GM18511 (cell line): ENCODE results near the gene LRRC30.
"Not testable (repeated sequence)": the region's sequence is repeated elsewhere in the genome, so short reads cannot be mapped to it uniquely, and the experiment has no call there.

Experiments used
- ATAC-seq: cut with Tn5 transposase; IDR thresholded peaks from one replicate; pipeline ENCODE4 v1.9.1; 2021; ENCODE audit warnings: mild to moderate bottlenecking, moderate library complexity; ENCODE audit not compliant: unreplicated experiment

Gene LRRC30

DNA sequence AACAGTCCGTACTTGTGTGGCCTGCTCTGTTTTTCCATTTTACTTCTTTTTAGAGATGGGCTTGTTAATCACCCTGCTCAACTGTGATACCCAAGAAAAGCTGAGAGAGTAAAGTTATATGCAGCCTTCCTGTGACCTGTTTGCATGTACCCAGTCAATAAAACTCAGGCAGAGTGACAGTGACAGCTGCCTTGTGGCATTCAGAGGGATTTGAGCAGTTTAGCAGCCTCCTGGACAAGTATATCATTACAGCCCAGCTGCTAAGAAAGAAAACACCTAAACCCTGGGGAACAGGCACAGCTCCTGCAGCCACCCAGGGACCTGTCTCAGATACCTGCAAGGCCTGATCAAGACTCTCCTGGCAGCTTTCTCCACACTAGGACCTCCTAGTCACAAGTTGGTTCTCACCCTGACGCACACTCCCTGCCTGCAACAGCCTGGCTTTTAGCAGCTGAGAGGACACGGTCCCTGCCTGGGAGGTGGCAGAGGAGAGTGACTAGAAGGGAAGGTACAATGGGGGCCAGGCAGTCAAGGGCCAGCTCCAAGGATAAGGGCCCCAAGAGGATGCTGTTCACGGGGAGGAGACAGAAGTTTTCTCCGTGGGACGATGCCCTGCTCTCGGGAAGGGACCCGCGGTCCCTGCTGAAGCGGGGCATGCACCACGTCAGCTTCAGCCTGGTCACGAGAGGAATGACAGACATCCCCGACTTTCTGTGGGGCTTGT lies at the start of gene LRRC30:
Gene LRRC30, plus strand, starts transcription at position 464 of the 724 bp plus-strand sequence. Its CDS starts 50 bp downstream, at position 514.
- ATAC-seq, result no peak

DNA sequence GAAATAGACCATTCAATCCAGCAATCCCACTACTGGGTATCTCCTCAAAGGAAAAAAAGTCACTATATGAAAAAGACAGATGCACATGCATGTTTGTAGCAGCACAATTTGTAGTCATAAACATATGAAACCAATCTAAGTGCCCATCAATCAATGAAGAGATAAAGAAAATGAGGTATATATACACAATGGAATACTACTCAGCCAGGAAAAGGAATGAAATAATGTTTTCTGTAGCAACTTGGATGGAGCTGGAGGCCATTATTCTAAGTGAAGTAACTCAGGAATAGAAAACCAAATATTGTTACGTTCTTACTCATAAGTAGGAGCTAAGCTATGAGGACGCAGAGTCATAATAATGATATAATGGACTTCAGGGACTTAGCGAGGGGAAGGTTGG lies 45.2 kb upstream of the LRRC30 start:
- ATAC-seq, result no peak

DNA sequence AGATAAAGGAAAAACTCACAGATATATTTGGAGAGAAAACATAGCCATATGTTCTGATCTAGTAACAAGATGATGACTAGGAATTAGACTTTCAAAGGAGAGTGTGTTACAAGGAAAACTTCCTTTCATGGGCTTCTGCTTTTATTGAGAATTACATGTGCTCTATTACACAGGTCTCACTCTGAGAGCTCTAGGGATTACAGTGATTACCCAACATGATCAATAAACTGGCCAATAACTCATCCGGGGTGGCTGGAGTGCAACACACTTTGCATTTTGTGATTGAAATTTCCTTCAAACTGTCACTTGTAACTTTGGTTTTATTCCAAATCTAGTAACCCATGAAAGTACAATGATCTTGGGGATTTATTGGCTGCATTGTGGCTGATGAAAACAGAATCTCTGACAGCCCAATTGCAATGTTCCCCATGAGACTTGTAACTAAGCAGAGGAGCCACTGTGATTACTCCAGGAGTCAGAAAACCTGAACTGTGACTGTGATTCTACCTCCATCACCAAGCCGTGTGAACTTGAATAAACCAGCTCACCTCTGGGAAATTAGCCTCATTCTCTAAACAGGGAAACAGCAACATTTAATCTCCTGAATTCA lies 40.2 kb upstream of the LRRC30 start:
- ATAC-seq, result no peak

DNA sequence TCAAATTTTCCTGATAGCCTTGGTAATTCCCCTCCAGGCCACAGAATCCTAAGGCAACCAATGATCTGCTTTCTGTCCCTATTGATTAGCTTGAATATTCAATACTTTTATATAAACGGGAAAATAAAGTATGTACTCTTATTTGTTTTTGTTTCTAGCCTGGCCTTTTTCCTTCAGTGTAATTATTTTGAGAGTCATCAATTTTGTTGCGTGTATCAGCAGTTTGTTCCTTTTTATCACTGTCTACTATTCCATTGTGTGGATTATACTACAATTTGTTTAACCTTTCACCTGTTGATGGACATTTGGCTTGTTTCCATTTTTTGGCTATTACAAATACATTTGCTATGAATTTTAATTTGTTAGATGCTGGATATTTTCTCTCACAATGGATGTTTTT lies 39.2 kb upstream of the LRRC30 start:
- ATAC-seq, result no peak

DNA sequence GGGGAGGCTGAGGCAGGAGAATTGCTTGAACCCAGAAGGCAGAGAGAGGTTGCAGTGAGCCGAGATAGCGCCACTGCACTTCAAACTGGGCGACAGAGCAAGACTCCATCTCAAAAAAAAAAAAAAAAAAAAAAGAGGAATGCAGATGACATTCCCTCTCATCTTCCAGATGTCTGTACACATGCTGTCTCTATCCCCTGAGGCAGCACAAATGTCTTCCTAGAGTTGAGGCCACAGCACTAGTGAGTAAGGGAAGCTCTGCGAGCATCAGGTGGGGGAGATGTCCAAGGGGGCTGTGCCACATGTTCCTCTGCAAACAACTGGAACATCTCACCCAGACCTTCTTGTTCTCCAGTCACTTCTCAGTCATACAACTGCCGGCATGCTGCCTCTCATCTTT lies 35.6 kb upstream of the LRRC30 start:
- ATAC-seq, result no peak

DNA sequence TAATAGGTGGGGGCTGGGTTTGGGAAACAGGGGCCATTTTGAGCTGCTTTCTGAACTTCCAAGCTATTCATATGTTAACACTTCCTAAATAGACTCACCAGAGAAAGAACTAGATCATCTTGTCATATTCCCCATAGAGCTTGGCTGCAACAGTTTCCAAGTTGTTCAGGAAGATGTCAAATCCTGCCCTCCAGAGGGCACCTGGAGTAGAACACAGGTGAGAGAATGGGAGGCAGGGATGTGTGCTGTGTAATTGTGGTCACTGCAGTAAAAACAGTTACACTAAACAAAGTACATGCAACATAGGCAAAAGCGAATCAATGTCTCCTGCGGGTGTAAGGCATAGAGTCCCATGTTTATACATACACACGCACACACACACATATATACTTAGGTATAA lies 34.5 kb upstream of the LRRC30 start:
- ATAC-seq, result no peak

DNA sequence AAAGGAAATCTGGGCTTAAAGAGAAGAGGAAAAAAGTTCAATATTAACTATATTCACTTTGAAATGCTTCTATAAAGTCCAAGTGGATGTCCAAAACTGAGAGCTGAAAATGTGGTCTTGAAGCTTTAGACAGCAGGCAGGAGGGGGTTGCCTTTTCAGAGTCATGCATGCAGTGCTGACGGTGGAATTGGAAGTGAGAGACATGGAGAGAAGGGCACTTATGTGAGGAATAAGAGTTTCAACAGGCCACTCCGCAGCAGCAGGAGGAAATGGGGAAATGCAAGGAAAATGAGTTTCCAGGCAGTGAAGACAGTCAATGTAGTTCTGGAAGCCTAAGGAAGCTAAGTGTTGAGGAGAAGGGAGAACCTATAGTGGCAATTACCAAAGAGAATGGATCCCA lies 33.0 kb upstream of the LRRC30 start:
- no peak for ATAC-seq

DNA sequence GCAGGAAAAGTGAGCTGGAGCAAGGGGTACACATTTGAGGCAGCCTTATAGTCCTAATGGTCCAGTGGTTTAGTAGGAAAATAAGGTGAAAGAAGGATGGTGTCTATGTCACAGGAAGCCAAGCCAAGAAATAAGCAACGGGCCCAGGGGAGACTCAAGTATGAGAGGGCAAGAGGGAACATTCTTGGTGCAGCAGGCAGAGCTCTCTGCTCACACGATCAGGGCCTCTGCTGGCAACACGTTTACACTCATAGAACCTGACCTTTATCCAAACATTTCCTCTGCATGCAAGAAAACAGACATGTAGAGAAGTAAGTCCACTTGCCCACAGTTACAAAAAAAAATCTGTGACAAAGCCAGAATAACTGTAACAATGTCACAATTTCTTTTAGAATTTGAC lies 32.6 kb upstream of the LRRC30 start:
- ATAC-seq, result no peak

DNA sequence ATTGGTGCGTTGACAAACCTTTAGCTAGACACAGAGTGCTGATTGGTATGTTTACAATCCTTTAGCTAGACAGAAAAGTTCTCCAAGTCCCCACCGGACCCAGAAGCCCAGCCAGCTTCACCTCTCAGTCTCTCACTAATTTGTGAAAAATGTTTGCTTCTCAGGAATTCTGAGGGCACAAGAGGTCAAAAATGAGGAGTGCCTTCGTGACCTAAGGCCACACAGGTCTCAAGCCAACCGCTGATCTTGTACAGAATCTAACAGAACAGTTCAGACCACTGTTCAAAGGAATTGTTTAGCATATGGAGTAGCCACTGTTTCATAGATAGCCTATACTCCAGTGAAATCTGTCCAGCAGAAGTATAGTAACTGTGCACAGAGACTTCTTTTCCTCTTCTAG lies 29.8 kb upstream of the LRRC30 start:
- no peak for ATAC-seq

DNA sequence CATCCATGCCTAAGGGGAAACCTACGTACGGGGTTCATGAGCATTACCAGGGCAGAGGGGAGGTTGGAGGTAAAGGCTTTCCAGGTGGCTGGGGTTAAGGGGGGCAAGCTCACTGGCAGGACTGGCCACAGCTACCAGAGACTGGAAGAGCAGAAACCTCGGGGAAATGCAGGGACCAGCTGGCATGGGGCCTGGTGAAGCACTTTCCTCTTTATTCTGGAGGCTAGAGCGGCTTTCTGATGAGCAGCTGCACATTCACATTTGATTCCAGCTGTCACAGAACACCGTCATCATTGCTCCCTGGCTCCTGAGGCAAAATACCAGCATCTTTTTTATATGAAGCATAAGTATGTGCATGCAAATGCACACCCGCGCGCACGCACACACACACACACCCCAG lies 28.7 kb upstream of the LRRC30 start:
- ATAC-seq, result no peak

DNA sequence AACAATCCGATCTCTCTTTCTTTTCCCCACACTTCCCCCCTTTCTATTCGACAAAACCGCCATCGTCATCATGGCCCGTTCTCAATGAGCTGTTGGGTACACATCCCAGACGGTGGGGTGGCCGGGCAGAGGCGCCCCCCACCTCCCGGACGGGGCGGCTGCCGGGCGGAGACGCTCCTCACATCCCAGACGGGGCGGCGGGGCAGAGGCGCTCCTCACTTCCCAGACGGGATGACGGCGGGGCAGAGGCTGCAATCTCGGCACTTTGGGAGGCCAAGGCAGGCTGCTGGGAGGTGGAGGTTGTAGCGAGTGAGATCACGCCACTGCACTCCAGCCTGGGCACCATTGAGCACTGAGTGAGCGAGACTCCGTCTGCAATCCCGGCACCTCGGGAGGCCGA lies 27.3 kb upstream of the LRRC30 start:
- not testable (repeated sequence) for ATAC-seq

DNA sequence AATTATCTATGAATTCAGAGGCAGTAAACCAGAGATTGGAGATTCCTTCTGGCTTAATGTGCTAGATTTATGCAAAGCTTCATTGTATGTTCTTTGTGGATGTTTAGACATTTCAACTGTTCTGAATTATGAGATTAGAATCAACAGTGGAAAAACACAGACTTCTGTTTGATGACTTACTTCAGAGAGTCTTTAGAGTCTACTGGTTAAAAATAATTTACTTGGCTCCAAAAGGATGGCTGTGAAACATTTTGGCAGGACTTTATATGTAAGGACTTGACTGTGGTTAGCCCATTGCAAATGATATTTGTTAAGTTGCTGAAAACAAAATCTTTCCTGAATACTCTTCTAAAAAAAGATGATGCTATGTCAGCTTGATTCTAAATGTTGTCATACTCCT lies 25.5 kb upstream of the LRRC30 start:
- no peak for ATAC-seq

DNA sequence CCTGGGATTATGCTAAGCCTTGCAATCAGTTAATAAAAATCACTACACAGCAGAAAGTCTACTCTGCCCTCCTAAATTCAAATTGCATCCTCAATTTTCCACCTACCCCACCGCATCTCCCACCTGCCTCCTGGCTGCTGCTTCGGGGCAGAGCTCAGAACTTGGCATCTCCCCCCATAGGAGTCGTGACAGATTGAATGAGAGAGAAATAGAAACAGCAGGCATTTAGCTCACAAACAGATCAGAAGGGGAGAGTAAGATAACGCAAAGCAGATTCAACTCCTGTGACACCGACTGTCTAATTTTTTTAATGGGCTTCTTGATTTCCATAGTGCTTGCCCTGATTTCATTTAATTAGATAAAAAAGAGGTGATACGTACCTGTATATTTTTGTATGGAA lies 24.7 kb upstream of the LRRC30 start:
- ATAC-seq, result no peak

DNA sequence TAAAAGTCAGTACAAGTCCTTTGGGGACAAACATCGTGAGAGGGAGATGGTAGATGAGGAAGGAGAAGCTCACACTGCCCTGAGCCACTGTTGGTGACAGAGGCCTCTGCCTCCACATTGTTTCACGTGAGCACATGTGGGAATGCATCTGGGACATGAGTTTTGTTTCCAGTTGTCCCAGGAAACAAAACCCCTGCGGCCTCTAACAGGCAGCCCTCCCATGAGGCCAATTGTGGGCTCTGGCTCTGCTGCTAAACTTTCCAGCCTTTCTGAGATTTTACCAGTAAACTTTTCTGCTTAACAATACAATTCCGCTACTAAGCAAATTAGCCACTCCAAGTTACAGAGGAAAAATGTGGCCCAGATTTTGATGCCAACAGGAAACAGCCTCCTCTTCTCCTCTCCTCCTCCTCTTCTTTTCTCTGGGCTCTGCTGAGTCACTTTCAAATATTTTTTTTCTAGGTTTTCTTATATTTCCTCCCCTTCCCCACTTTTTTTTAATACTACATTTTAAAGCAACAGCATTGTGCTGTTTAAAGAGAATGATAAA lies 23.4 kb upstream of the LRRC30 start:
- no peak for ATAC-seq

DNA sequence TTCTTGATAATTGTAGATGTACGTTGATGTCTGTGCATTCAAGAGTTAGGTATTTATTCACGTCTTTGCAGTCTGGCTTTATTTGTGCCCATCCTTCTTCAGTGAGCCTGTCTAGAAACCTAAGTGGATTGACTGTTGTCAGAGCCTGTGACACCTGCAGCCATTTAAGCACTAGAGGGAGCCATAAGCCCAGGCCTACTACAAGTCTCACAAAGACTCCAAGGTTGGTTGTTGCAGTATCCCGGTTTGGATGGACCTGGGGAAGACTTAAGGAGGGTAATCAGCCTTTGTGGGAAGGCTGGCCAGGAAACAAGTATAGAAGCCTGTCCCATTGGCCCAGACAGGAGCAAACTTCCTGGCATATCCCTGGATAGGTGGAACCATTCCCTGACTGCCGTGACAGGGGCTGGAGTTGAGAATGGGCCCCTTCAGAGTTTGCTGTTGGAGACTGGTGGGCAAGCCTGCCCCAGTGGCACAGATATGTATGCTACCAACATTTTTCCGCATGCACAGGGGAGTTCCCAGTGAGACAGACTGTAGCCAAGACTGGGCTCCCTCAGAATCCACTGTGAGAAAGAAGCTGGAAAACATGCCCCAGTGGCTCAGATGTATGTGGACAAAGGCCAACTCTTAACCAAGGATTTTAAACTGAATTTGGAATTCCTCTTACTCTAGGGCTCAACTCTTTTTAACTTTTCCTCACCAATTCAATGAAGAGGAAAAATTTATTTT lies 9.3 kb upstream of the LRRC30 start:
- ATAC-seq, result no peak

DNA sequence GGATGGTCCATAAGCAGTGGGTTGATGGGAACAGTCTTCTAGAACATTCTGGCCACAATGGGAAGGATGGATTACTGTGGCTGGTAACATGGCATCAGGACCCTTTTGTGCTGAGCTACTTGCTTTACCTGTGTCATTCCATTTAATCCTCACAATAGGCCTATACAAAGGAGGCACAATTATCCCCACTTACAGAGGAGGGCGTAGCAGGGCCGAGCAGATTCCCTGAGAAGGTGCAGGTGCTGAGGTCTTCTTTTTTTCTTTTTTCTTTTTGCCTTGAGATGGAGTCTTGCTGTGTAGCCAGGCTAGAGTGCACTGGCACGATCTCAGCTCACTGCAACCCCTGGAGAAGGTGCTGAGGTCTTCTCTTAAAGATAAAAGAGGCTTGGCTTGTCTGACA lies 6.7 kb upstream of the LRRC30 start:
- ATAC-seq, result no peak

DNA sequence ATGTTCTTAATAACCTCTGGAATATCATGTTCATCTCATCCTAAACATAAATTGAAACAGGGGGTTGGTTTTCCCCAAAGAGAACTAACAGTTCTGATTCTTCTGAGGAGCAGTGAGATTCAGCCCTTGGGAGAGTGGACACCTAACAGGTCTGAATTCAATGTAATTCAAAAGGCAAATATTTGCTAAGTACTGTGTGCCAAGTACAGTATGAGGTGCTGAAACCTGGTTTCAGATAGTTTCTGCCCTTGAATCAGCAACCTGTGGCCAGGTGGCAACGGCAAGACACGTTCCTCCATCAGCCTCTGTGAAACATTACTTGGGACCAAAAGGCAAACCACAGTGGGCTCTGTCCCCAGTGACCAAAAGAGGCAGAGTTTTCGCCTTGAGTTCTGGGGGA lies 1.3 kb downstream of the LRRC30 start:
- ATAC-seq, result no peak

DNA sequence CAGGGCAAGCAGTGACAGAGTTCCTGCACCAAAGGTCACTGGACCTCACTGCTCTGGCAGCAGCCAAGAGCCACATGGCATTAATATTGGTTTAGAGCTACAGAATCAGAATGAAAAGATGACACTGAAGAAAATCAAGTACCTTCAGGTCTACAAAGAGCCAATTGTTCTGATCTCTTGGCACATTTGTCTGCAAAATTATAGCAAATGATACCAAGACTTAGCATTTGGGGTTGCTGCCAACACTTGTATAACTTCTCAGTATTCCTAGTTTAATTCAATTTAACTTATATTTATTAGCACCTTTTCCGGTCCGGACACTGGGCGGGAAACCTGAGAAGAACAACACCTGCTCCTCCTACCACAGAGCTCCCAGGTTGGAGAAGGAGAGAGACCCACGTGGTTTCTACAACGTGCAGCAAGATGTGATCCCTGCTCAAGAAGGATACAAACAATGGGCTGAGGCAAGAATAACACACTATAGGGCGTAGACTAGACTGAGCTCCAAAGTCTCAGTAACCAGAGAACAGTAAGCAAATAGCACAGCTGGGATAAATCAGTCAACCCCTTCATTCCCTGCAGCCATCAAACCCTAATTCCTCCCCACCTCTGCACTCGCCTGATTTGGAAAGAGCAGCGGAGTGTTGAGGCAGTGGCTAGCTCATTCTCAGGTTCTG lies 2.4 kb downstream of the LRRC30 start:
- no peak for ATAC-seq

DNA sequence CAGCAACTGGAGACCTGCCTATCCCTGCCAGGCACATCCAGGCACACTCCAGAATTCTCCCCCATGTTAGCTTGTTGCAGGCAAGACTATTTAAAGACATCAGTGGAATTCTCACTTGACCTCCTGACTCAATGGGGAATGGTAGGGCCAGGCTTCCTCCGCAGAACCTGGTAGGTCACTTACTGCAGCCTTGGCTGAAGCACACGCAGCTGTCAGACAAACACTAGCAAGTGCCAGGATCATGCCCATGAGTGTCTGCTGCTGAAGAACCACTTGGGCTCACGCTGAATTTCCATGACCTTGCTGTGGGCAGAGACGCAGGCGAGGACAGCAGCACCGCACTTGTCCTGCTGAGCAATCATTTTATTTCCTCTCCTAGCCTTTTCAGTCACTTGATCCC lies 3.2 kb downstream of the LRRC30 start:
- ATAC-seq, result no peak

DNA sequence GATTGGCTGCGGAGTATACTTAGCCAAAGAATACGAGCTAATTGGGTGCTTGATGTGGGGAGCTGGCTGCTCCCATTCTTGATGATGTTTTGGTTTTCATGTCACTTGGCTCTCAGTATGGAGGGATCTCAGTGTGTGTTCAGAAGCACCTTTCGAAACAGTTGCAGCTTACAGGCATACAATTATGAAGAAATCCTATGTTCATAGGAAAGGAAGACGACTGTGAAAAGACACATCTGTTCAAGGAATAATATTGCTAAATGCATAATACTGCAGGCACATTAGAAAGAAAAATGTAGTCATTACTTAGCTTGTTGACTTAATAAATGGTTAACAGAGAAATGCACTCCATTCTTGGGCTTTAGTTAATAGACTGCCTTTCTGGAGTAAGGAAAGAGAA lies 4.1 kb downstream of the LRRC30 start:
- no peak for ATAC-seq

DNA sequence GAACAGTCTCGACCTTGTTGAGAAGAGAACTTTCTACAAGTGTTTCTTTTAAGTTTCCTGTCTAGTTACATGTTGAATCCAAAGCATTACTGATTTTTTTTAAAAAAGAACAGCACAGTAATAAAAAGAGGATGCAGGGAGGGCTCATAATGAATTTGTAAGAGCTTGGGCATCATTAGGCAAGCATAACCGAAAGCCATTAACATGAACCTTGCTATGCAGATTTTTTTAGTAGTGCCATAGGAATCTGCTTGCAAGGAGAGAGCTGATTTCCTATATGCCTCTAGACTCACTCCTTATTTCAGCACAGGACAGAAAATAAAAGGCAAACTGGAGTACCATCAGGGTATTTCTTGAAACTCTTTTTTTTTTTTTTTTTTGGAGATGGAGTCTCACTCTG lies 5.2 kb downstream of the LRRC30 start:
- no peak for ATAC-seq
